Epithelial cell of proximal tubule (primary cell): ENCODE measurements around the gene ITPR1. TPM values are rescaled to one million over a fixed set of nuclear protein-coding genes. Genes with fewer than 3 reads are reported as not detected.

Experiments
- DNase-seq: peaks from one replicate; pipeline ENCODE4 v3.0.0-alpha.2; 2011; ENCODE audit warnings: low read depth
- H3K4me3 ChIP-seq: 2 replicates; pipeline ENCODE4 v1.5.1; 2011; ENCODE audit warnings: low read depth, mild to moderate bottlenecking, low read length
- total RNA-seq: library from RNA; depleted of rRNA; stranded (reverse); fragments of >200 nt; gene quantifications from 2 replicates; pipeline ENCODE4 v1.2.3, GENCODE V29; 2015
- TF ChIP-seq, protein P1 (sequence below): conservative IDR thresholded peaks from 2 replicates; pipeline ENCODE4 v1.5.1; 2012; ENCODE audit warnings: low read depth, mild to moderate bottlenecking, low read length

Gene ITPR1
- total RNA-seq, 1 donor from 2014 or later = 4.6 TPM

DNA sequence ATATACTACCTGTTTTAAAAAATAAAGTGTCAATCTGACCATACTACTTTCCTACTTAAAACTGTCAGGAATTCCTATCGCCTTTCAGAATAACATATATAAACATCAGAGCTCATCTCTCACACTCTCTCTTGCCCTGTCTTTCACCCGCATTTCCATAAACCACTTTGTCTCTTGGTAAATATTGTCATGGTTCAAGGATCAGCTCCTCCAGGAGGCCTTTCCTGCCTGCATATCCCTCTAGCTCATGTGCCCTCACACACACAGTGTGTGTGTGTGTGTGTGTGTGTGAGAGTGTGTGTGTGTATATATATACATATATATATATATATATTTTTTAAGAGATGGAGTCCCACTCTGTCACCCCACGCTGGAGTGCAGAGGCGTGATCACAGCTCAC, 32.8 kb upstream of the ITPR1 start:
- TF ChIP-seq, protein P1, sequence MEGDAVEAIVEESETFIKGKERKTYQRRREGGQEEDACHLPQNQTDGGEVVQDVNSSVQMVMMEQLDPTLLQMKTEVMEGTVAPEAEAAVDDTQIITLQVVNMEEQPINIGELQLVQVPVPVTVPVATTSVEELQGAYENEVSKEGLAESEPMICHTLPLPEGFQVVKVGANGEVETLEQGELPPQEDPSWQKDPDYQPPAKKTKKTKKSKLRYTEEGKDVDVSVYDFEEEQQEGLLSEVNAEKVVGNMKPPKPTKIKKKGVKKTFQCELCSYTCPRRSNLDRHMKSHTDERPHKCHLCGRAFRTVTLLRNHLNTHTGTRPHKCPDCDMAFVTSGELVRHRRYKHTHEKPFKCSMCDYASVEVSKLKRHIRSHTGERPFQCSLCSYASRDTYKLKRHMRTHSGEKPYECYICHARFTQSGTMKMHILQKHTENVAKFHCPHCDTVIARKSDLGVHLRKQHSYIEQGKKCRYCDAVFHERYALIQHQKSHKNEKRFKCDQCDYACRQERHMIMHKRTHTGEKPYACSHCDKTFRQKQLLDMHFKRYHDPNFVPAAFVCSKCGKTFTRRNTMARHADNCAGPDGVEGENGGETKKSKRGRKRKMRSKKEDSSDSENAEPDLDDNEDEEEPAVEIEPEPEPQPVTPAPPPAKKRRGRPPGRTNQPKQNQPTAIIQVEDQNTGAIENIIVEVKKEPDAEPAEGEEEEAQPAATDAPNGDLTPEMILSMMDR = no peak
- DNase-seq = no peak
- no peak overlapping the region for H3K4me3 ChIP-seq

DNA sequence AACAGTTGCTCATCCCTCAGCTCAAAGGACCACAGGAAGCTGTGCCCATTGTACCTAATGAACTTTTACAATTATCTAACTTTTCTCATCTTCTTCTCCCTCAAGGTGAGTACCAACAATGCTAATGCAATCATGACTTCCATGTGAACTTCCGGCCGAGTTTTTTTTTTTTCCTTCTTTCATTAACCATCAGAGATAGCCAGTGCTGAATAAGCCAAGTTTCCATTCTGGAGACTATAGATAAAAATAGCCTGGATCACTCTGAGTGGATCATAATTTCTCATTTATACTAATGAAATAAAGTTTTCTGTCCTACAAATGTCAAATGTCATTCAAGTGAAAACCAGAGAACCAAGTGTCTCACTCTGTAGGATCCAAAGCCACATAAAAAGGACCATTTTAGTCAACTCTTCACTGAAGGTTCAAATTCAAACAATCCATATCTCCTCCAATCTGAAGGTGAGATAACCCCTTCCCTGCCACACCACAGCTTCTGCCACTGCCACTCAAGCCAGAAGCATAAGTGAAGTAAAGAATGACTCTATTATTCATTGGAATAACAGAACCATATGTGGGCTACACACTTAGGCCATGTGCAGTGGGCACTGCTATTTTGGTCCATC, 31.6 kb upstream of the ITPR1 start:
- no peak overlapping the region for H3K4me3 ChIP-seq
- TF ChIP-seq, protein P1 = no peak
- DNase-seq = no peak

DNA sequence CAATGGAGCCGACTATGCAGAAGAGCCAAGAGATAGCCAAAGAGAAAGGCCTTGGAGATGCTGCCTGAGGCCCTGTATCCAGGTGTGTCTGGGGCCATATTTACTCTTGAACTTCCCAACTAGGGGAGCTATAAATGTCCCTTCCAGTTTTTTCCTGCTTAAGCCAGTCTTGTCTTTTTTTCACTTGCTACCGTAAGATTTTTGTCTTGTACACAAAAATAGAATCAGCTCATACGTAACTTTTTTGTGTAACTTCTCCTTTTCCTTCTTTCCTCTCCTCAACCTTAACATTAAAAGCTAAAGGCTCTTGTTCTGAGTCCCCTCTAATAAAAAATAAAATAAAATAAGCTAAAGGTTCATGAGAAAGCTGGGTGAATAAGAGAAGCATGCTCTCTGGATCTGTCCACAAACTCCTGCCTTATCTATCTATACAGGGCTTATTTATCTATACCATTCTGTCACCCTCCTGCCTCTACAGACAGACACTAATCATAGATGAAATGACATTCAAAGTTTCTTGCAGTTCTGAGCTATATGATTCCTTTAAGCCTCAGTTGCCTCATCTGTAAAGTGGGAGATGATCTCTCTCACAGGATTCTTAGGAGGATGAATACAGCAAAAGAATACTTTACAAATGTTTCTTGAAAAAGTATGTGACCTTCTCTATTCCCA, 30.6 kb upstream of the ITPR1 start:
- DNase-seq = no peak
- no peak overlapping the region for H3K4me3 ChIP-seq
- TF ChIP-seq, protein P1 = no peak

DNA sequence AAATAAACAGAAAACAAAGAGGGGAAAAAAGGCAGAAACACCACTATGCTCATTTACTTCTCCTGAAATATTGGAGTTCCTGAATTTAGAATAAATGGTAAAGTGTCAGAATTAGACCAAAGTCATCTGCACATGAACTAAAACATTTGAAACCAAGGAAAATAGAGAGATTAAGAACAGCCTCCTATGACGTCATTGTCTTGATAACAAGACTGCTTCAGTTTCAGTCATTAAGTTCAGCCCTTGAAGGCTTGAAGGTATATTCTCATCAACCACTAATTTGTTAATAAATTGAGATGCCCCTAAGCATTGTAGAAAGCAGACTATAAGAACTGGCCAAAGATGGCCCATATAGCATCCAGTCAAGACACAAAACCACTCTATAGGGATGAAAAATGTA, 28.6 kb upstream of the ITPR1 start:
- H3K4me3 ChIP-seq = no peak overlapping the region
- TF ChIP-seq, protein P1 = no peak
- DNase-seq = no peak

DNA sequence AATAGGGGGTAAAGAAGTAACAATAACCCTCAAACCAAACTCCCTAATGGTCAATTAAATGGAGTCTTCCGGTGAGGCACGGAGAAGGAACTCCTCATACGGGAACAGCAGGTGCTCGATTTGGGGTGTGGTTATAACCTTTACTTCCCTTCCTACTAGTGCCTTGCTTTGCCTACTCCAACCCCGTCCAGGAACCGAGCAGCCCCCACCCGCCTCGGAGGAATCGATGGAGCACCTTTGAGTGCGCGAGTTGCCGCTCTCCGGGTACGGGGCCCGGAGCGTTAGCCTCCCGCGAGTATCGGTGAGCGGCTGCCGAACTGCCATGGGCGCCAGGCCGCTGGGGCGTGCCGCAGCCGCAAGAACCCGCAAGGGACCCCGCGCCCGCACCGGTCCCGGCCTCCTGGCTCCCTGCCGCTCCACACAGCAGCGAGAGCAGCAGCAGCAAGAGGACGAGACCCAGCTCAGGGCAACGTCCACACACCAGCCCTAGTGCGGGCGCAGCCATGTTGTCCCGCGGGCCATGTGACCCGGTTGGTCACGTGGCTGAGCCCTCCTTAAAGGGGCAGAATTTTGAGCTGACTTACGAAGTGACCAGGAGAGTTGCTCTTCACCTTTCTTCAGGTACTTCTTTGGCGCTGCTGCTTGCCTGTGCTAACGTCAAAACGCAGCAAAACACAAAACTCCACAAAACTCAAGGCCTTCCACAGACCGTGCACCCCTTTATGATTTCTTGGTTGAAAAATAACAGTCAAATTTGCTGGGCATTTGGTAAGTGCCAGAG, 26.2 kb upstream of the ITPR1 start, which contains the start of gene SUMF1:
Gene SUMF1, minus strand, starts transcription at position 529 of the 781 bp plus-strand sequence. Its CDS starts 24 bp downstream, at position 505.
- peak; percentile 15 for DNase-seq
- TF ChIP-seq, protein P1 = no peak
- peak within 1 kb of the TSS; percentile 77 for H3K4me3 ChIP-seq

DNA sequence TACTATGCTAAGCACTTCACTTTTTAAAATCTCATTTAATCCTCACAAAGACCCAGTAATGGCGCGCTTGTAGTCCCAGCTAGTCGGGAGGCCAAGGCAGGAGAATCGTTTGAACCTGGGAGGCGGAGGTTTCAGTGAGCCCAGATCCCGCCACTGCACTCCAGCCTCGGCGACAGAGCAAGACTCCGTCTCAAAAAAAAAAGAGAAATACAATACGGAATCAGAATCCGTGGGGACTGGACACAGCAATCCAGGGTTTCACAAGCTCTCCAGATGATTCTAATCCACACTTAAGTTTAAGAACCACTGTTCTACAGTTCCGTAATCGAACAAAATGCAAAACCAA, 25.7 kb upstream of the ITPR1 start:
- TF ChIP-seq, protein P1 = no peak
- DNase-seq = no peak
- H3K4me3 ChIP-seq = peak overlapping the region; percentile 77
